ENCODE data around the gene CILP. TPM values are rescaled to one million over a fixed set of nuclear protein-coding genes. Genes with fewer than 3 reads are reported as not detected.

CILP gene
- total RNA-seq, 2 donors from 2014 or later, result 0.82 to 27.8 TPM

Small RNA genes lying within 50 kb of the gene (small RNA-seq; reads per million reads assigned to genes)
- gene AC068213.1, result 0 reads per million in 2 donors
- gene RNU6-686P, result 0 reads per million in 2 donors

Other genes starting within 250 kb of the CILP start
- 10 to 100 TPM; 95.8 to 98.8 TPM for gene SPG21, start 221.6 kb downstream of the CILP start, total RNA-seq
- gene MTFMT, start 181.8 kb downstream of the CILP start, total RNA-seq, result 10 to 100 TPM; 31.0 to 37.9 TPM
- under 1 TPM in 1 of 2 donors, not detected in 1; 0.68 TPM for gene SLC51B, start 166.1 kb downstream of the CILP start, total RNA-seq
- gene RASL12, start 143.5 kb downstream of the CILP start, total RNA-seq, result 100 to 1,000 TPM in 1 of 2 donors, 10 to 100 TPM in 1; 56.3 to 124 TPM
- under 1 TPM in 1 of 2 donors, not detected in 1; 0.57 TPM for gene KBTBD13, start 134.7 kb downstream of the CILP start, total RNA-seq
- gene UBAP1L, start 96.3 kb downstream of the CILP start, total RNA-seq, result 1 to 10 TPM; 1.9 to 8.5 TPM
- gene PDCD7, start 77.7 kb downstream of the CILP start, total RNA-seq, result 10 to 100 TPM; 30.8 to 43.6 TPM
- 10 to 100 TPM; 36.2 to 41.2 TPM for gene CLPX, start 26.1 kb downstream of the CILP start, total RNA-seq
- 10 to 100 TPM; 13.0 to 17.0 TPM for gene PARP16, start 75.4 kb upstream of the CILP start, total RNA-seq
- gene RNU5A-1, start 84.6 kb upstream of the CILP start, total RNA-seq, result not detected
- gene RNU5B-1, start 93.2 kb upstream of the CILP start, total RNA-seq, result not detected
- 1 to 10 TPM in 1 of 2 donors, under 1 TPM in 1; 0.05 to 2.7 TPM for gene IGDCC3, start 166.5 kb upstream of the CILP start, total RNA-seq
- 1 to 10 TPM in 1 of 2 donors, under 1 TPM in 1; 0.14 to 4.6 TPM for gene IGDCC4, start 211.5 kb upstream of the CILP start, total RNA-seq

Data from prostate gland (tissue), 2 donors.